HG03575 (cell line): ENCODE data around the gene BTBD10.
A peak's percentile ranks its signal among the peaks of the same experiment; 100 is the strongest.

Experiments
- ATAC-seq: cut with Tn5 transposase; IDR thresholded peaks from one replicate; pipeline ENCODE4 v1.9.1; 2021; ENCODE audit not compliant: unreplicated experiment, insufficient number of reproducible peaks, low FRiP score; ENCODE audit errors: extremely low read depth

The BTBD10 gene

DNA sequence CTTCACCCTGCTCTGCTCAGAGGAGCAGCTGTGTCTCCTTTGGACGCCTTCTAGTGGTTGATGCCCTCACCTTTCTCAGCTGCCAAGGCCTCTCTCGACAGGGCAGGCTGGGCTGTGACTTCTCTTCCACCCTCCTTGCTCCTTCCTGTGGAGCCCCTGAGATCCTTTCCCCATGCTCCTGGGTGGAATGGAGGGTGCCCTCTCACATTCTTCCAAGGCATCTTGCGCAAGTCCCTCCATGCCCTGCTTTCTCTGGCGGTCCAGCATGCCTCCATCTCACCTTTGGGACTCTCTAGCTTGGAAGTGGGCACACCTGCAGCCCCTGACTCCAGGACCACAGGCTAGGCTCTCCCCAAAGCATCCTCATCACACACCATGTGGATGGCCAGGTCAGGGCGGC, 116.6 kb downstream of the BTBD10 start:
- no peak for ATAC-seq

DNA sequence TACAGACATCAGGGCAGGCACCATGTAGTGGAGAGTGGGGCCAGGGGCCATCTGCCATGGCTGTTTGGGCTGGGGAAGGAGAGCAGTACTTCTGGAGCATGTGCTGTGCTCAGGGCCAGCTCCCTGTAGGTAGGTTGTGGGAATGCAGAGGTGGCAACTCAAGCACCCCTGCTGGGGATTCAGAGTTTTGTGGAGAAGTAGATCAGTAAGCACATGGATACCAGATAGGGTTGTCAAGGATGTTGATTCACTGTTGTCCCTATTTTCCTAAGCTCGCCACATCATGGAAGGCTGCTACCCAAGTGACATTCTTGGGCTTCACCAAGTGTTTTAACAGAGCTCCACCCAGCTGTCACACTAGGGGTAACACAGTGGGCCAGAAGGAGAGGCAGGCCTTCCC, 118.2 kb downstream of the BTBD10 start:
- no peak for ATAC-seq

DNA sequence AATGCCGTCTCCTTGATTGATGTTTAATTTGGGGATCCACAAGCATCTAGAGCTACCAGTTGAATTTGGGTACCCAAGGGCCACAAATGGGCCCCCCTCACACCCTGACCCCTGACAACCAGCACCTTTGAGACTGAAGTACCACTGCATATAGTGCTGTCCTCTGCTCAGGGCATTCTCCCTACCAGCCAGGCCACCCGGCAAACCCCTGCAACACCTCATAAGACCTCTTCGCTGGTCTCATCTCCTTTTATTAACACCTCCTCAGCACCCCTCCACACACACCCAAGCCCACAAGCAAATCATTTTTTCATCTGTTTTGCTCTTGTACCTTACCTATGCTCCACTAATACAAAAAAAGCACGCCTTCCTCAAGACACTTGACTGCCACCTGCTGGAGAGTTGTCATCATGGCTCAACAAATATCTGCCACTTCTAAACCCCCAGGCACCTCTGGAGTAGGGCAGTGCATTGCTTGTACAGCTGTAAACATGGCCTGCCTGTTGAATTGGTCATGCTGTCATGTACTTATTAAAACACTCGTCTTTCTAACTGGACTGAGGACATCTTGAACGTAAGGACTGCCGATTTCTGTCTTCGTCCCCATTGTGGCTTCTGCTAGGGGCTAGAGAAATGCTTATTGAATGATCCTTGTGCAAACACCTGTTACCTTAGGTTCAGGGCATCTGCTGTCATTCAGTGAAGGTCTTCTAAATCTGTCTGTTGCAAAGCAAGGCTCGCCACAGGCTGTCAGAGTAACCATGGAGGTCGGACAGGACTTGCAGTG, 118.9 kb downstream of the BTBD10 start:
- ATAC-seq, result no peak

- peak; percentile 35 for ATAC-seq
Observed at GRCh38 chr11:13343067-13343466, 120.0 kb downstream of the BTBD10 start.

DNA sequence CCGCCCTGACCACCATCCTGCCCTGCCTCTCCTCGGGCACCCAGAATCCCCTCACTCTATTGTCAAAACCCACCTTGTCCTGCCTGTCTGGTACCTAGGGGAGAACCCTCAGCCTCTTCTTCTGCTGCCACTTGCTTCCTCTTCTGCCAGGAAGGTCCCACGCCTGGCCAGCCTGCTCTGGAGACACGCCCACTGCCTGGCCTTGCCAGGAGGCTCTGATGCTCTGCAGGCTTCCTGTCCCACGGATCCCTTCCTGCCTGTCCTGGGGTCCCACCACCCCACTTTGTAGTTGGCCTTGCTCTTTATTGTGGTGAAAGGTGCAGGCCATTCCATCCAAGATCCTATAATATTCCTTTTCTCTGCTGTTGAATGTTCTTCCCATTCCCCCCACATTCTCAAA, 122.0 kb downstream of the BTBD10 start:
- ATAC-seq, result no peak

GRCh38 chr11:13339195-13340153, 123.5 kb downstream of the BTBD10 start:
- no peak for ATAC-seq

DNA sequence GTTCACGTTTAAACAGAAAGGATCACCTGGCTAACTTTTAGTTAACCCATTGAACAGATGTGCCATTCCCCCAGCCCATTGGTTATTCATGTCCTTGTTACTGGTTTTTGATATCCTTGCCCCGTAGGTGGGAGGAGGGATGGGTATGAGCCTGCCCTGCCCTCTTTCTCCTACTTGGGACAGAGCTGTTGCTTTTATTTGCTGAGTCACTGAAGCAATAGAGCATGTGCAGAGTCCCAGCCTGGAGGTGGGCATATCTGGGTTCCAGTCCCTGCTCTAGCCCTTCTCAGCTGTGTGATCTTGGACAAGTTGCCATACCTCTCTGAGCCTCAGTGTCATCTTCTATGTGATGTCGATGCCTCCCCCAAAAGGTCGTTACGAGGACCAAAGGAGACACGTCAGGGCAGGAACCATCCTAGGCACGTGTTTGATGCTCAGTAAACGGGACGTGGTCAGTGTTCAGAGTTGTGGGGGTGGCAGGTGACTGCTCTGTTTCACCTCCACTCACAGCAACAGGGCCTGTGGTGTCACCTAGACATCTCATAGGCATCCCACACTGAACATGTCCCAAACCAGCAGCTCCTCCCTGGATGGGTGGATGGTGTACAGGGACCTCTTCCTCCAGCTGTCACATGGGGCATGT, 124.5 kb downstream of the BTBD10 start:
- no peak for ATAC-seq

DNA sequence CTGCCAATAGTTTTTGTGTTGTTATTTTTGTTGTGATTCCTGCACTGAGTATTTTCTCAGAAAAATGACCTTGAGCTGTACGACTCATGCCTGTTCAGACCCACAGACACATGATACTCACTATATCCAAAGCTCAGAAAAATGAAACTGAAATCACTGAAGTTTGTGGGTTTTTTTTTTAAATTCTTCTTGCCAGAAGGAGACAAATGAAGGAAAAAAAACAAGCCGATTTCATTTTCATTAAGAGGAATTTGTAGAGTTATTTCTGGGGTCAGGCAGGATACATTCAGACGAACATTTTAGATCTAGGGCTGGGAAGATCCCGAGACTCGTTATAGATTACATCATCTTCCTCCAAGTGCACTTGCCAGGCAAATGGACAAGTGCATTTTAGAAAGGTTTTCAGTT, 125.0 kb downstream of the BTBD10 start:
- no peak for ATAC-seq
